HEK293 (cell line): ENCODE results near the gene MLLT6.

ENCODE experiments used
- CTCF ChIA-PET: fragments of 350-600 bp; formaldehyde crosslinking; extraction: SDS; loops from one replicate; lab custom pipeline; 2021; ENCODE audit warnings: antibody characterized with exemption; lab: Yijun Ruan, JAX
- POLR2A ChIA-PET: fragments of 300-600 bp; formaldehyde crosslinking; extraction: SDS; loops from one replicate; lab custom pipeline; 2020; ENCODE audit warnings: antibody characterized with exemption, inconsistent platforms; lab: Yijun Ruan, JAX
- H3K27ac ChIP-seq: fragments of 200-500 bp; sonication (Bioruptor generic); 2 replicates; pipeline ENCODE4 v1.5.1; 2014; ENCODE audit warnings: low read depth, low read length, control low read depth, inconsistent platforms; ENCODE audit errors: extremely low read depth
- H3K36me3 ChIP-seq, 2 experiments: fragments of 200-500 bp in 1 of 2; sonication (Bioruptor generic) in 1 of 2; 1 replicate in 1 of 2; 2 replicates in 1 of 2; pipeline ENCODE4 v1.5.1; 2014 to 2017; ENCODE audit warnings: inconsistent platforms in 2 of 2, low read length in 2 of 2; ENCODE audit not compliant: control insufficient read depth in 2 of 2, insufficient read depth in 1 of 2
- H3K4me1 ChIP-seq: fragments of 200-500 bp; sonication (Bioruptor generic); 2 replicates; pipeline ENCODE4 v1.5.1; 2014; ENCODE audit warnings: mild to moderate bottlenecking, low read length, inconsistent platforms; ENCODE audit not compliant: control insufficient read depth, insufficient read depth
- H3K4me3 ChIP-seq: 2 replicates; pipeline ENCODE4 v1.5.1; 2011; ENCODE audit warnings: low read depth, mild to moderate bottlenecking, control low read depth, low read length, moderate library complexity
- H3K9me3 ChIP-seq: fragments of 200-500 bp; sonication (Bioruptor generic); 2 replicates; pipeline ENCODE4 v1.5.1; 2014; ENCODE audit warnings: low read depth, low read length, inconsistent platforms; ENCODE audit not compliant: control insufficient read depth, insufficient read depth
- GLIS1 ChIP-seq: fragments of 450-650 bp; formaldehyde crosslinking; IDR thresholded peaks from 2 replicates; pipeline ENCODE4 v1.5.1; 2016; ENCODE audit warnings: missing biosample characterization, missing genetic modification characterization
- HOXD13 ChIP-seq: sonication (generic); formaldehyde crosslinking; IDR thresholded peaks from 2 replicates; pipeline ENCODE4 v1.8.0; 2022; ENCODE audit warnings: missing genetic modification reagents, borderline replicate concordance
- IKZF3 ChIP-seq: fragments of 450-650 bp; IDR thresholded peaks from 2 replicates; pipeline ENCODE4 v1.5.0; 2018; ENCODE audit warnings: missing biosample characterization, mild to moderate bottlenecking, missing genetic modification characterization, moderate library complexity
- INSM2 ChIP-seq: fragments of 450-650 bp; formaldehyde crosslinking; IDR thresholded peaks from 2 replicates; pipeline ENCODE4 v1.5.1; 2016; ENCODE audit warnings: missing biosample characterization, missing genetic modification characterization
- OSR2 ChIP-seq: fragments of 450-650 bp; formaldehyde crosslinking; IDR thresholded peaks from 2 replicates; pipeline ENCODE4 v1.5.1; 2016; ENCODE audit warnings: missing biosample characterization, missing genetic modification characterization
- OVOL3 ChIP-seq: fragments of 450-650 bp; formaldehyde crosslinking; IDR thresholded peaks from 2 replicates; pipeline ENCODE4 v1.5.1; 2016; ENCODE audit warnings: missing biosample characterization, missing genetic modification characterization
- PATZ1 ChIP-seq: fragments of 450-650 bp; formaldehyde crosslinking; IDR thresholded peaks from 2 replicates; pipeline ENCODE4 v1.5.1; 2016; ENCODE audit warnings: missing biosample characterization, missing genetic modification characterization
- PRDM1 ChIP-seq: fragments of 450-650 bp; formaldehyde crosslinking; IDR thresholded peaks from 2 replicates; pipeline ENCODE4; 2016; ENCODE audit warnings: missing biosample characterization, missing genetic modification characterization
- TRIM28 ChIP-seq: IDR thresholded peaks from 2 replicates; pipeline ENCODE4 v1.6.1; 2011; ENCODE audit warnings: low read length, control low read depth, borderline replicate concordance
- YY1 ChIP-seq: fragments of 450-650 bp; formaldehyde crosslinking; IDR thresholded peaks from 2 replicates; pipeline ENCODE4 v1.5.1; 2018; ENCODE audit warnings: missing biosample characterization, missing genetic modification characterization
- ZBTB17 ChIP-seq: fragments of 450-650 bp; formaldehyde crosslinking; IDR thresholded peaks from 2 replicates; pipeline ENCODE4 v1.5.1; 2016; ENCODE audit warnings: missing biosample characterization, missing genetic modification characterization
- ZNF148 ChIP-seq: fragments of 450-650 bp; formaldehyde crosslinking; IDR thresholded peaks from 2 replicates; pipeline ENCODE4 v1.5.0; 2017; ENCODE audit warnings: missing biosample characterization, missing genetic modification characterization, borderline replicate concordance
- ZNF157 ChIP-seq: fragments of 450-650 bp; formaldehyde crosslinking; IDR thresholded peaks from 2 replicates; pipeline ENCODE4 v1.5.1; 2016; ENCODE audit warnings: missing biosample characterization, missing genetic modification characterization
- ZNF19 ChIP-seq: fragments of 450-650 bp; formaldehyde crosslinking; IDR thresholded peaks from 2 replicates; pipeline ENCODE4; 2016; ENCODE audit warnings: missing biosample characterization, missing genetic modification characterization, low read depth
- ZNF248 ChIP-seq: fragments of 450-650 bp; formaldehyde crosslinking; IDR thresholded peaks from 2 replicates; pipeline ENCODE4 v1.5.1; 2017; ENCODE audit warnings: missing biosample characterization, missing genetic modification characterization
- ZNF350 ChIP-seq: fragments of 450-650 bp; formaldehyde crosslinking; IDR thresholded peaks from 2 replicates; pipeline ENCODE4 v1.5.0; 2017; ENCODE audit warnings: missing biosample characterization, mild to moderate bottlenecking, missing genetic modification characterization
- ZNF426 ChIP-seq: fragments of 450-650 bp; formaldehyde crosslinking; IDR thresholded peaks from 2 replicates; pipeline ENCODE4 v1.5.1; 2017; ENCODE audit warnings: missing biosample characterization, missing genetic modification characterization, mild to moderate bottlenecking, inconsistent platforms, moderate library complexity
- ZNF513 ChIP-seq: fragments of 450-650 bp; IDR thresholded peaks from 2 replicates; pipeline ENCODE4 v1.5.1; 2018; ENCODE audit warnings: missing biosample characterization, missing genetic modification characterization
- ZNF544 ChIP-seq: fragments of 450-650 bp; formaldehyde crosslinking; IDR thresholded peaks from 2 replicates; pipeline ENCODE4 v1.5.0; 2017; ENCODE audit warnings: missing biosample characterization, missing genetic modification characterization
- ZNF561 ChIP-seq: fragments of 450-650 bp; IDR thresholded peaks from 2 replicates; pipeline ENCODE4 v1.5.1; 2018; ENCODE audit warnings: missing biosample characterization, missing genetic modification characterization, borderline replicate concordance
- ZNF596 ChIP-seq: fragments of 450-650 bp; IDR thresholded peaks from 2 replicates; pipeline ENCODE4 v1.5.0; 2018; ENCODE audit warnings: missing biosample characterization, mild to moderate bottlenecking, missing genetic modification characterization, moderate library complexity
- ZNF624 ChIP-seq: fragments of 450-650 bp; formaldehyde crosslinking; IDR thresholded peaks from 2 replicates; pipeline ENCODE4 v1.5.1; 2017; ENCODE audit warnings: missing biosample characterization, missing genetic modification characterization
- ZNF645 ChIP-seq: fragments of 450-650 bp; formaldehyde crosslinking; IDR thresholded peaks from 2 replicates; pipeline ENCODE4; 2016; ENCODE audit warnings: missing biosample characterization, missing genetic modification characterization
- ZNF704 ChIP-seq: fragments of 450-650 bp; formaldehyde crosslinking; IDR thresholded peaks from 2 replicates; pipeline ENCODE4 v1.5.1; 2016; ENCODE audit warnings: missing biosample characterization, missing genetic modification characterization
- ZNF843 ChIP-seq: fragments of 450-650 bp; formaldehyde crosslinking; IDR thresholded peaks from 2 replicates; pipeline ENCODE4 v1.5.1; 2016; ENCODE audit warnings: missing biosample characterization, missing genetic modification characterization

Gene MLLT6

GRCh38 chr17:38671939-38672720 is 32.9 kb upstream of the MLLT6 start:
- H3K4me1 ChIP-seq: peaks cover 16% of the 10 kb centered on the region
- H3K4me3 ChIP-seq: no peak overlapping the region
- H3K27ac ChIP-seq: no peak overlapping the region
- ChIA-PET POLR2A (interaction anchor here (0.5 kb wide), 1 partner anchor 63 kb away, joined by 3 read pairs; no protein-coding TSS in a partner anchor), CTCF (interaction anchor here (0.5 to 11.9 kb wide), 6 partner anchors 9 to 797 kb away, joined by 3 to 128 read pairs (median 4); no protein-coding TSS in a partner anchor)
- no peaks in the 10 kb centered on the region for H3K9me3 ChIP-seq
- no peaks in the 10 kb centered on the region for H3K36me3 ChIP-seq
- TF ChIP-seq ZNF148 (no peak), ZNF624 (tag by site-specific recombination) (no peak), ZNF843 (no peak), PATZ1 (peak; percentile 13; the same call in 1 of the 2 replicates), ZNF513 (tag by site-specific recombination) (no peak), IKZF3 (tag by site-specific recombination) (peak; percentile 22; the same call in 1 of the 2 replicates), ZBTB17 (tag by site-specific recombination) (peak; percentile 99), ZNF426 (tag by site-specific recombination) (no peak), OVOL3 (tag by site-specific recombination) (no peak), TRIM28 (no peak), YY1 (tag by site-specific recombination) (no peak), ZNF561 (no peak), ZNF645 (no peak), GLIS1 (0 out of 2 replicates have a peak, but pooled peaks have one; percentile 12), ZNF19 (no peak), ZNF248 (tag by site-specific recombination) (no peak), PRDM1 (peak; percentile 67), HOXD13 (no peak), INSM2 (tag by site-specific recombination) (no peak), ZNF157 (tag by site-specific recombination) (no peak), ZNF350 (tag by site-specific recombination) (no peak), ZNF544 (tag by site-specific recombination) (no peak), ZNF704 (tag by site-specific recombination) (no peak), ZNF596 (tag by site-specific recombination) (no peak), OSR2 (tag by site-specific recombination) (no peak)
